ENCODE results near the gene STRC. TPM values are rescaled to one million over a fixed set of nuclear protein-coding genes. Genes with fewer than 3 reads are reported as not detected.
"Not testable (repeated sequence)": the region's sequence is repeated elsewhere in the genome, so short reads cannot be mapped to it uniquely, and the experiment has no call there.

STRC gene
- total RNA-seq, 1 experiment from 2014 or later, result not detected

DNA sequence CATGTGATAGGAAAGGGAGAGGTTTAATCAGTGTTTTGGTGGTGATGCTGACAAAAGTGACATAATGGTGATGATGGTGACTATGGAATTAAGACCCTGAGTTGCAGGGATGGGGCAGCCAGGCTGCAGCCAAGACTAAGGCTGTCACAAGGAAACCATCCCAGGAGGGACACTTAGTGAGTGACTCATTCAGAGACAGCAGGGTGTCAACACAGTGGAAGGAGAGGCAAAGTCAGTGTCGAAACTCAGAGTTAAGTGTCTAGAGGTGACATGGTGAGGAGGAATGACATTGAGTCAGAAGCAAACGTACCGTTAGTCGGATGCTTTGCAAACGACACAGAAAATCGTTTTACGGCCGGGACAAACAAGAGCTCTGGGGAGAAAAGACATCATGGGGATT lies 54.8 kb downstream of the STRC start:
- DNase-seq (ENCODE audit: low read depth), result not testable (repeated sequence)

DNA sequence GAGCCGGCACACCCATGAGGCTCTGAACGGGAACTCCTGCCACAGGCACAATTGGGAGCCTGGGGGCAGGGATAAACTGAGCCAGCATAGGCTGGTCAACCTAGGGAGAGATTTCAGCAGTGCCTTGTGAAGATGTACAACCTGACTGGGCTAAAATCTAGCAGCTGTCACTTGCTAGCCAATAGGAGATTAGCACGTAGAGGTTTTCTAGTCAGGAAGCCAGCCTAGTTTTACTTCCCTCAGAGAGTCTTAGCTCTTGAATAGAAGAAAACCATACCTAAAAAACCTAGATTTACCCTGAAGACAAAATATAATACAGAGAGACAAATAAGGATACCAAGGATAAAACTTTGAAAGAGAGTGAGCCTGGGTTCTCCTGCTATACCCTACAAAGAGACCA lies 55.8 kb downstream of the STRC start:
- not testable (repeated sequence) for DNase-seq (ENCODE audit: low read depth)

DNA sequence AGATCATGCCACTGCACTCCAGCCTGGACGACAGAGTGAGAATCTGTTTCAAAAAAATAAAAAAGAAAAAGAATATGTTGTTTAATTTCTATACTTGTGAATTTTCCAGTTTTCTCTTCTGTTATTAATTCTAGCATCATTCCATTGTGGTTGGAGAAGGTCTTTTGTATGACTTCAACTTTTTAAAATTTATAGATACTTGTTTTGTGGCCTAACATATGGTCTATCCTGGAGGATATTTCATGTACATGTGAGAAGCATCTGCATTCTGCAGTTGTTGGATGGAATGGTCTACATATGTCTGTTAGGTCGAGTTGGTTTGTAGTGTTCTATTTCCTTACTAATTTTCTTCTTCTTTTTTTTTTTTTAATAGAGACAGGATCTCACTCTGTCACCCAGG lies 65.6 kb downstream of the STRC start:
- DNase-seq (ENCODE audit: low read depth), result no peak

DNA sequence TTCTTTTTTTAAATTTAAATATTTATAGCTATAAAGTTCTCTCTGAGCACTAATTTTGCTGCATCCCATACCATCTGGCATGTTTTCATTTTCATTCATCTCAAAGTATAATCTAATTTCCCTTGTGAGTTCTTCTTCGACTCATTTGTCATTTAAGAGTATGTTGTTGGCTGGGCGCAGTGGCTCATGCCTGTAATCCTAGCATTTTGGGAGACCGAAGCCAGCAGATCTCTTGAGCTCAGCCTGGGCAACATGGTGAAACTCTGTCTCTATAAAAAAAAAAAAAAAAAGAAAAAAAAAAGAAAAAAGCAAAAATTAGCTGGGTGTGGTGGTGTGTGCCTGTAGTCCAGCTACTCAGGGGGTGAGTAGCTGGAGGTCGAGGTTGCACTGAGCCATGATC lies 66.3 kb downstream of the STRC start:
- no peak for DNase-seq (ENCODE audit: low read depth)

DNA sequence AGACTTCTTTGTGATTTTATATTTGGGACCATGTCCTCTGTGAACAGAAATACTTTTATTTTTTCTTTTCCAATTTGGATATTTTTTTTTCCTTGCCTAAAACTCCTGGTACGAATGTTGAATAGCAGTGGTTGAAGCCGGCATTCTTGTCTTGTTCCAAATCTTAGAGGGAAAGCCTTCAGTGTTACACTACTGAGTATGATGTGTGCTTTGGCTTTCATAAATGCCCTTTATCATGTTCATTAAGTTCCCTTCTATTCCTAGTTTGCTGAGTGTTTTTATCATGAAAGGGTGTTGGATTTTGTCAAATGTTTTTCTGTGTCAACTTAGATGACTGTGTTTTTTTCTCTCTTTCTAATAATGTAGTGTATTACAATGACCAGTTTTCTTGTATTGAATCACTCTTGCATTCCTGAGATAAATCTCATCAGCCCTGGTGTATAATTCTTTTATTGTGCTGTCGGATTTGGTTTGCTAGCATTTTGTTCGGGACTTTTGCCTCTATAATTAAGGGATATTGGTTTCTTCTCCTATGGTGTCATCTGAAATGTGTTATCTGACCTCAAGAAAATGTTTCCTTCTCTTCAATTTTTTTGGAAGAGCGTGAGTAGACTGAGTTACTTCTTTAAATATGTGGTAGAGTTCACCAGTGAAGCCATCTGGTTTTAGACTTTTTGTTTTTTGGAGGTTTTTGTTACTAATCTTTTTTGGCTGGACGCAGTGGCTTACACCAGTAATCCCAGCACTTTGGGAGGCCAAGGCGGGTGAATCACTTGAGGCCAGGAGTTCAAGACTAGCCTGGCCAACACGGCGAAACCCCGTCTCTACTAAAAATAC lies 67.9 kb downstream of the STRC start:
- no peak for DNase-seq (ENCODE audit: low read depth)

Other genes with a start within 250 kb of the STRC start
- 12.7 and 13.4 TPM in 2 replicates for gene ZSCAN29, start 247.8 kb downstream of the STRC start, total RNA-seq (2014; rRNA removed; shearing (Covaris generic))
- 16.9 and 17.6 TPM in 2 replicates for gene TUBGCP4, start 247.7 kb downstream of the STRC start, total RNA-seq (2014; rRNA removed; shearing (Covaris generic))
- gene TP53BP1, start 125.6 kb downstream of the STRC start, total RNA-seq (2014; rRNA removed; shearing (Covaris generic)), result 25.4 and 26.7 TPM in 2 replicates
- gene MAP1A, start 101.2 kb downstream of the STRC start, total RNA-seq (2014; rRNA removed; shearing (Covaris generic)), result 1.6 and 2.4 TPM in 2 replicates
- gene PPIP5K1, start 28.6 kb downstream of the STRC start, total RNA-seq (2014; rRNA removed; shearing (Covaris generic)), result 16.7 and 16.9 TPM in 2 replicates
- gene CKMT1B, start 24.8 kb downstream of the STRC start, total RNA-seq (2014; rRNA removed; shearing (Covaris generic)), result not detected in 2 replicates
- 0.60 and 1.9 TPM in 2 replicates for gene CATSPER2, start 30.0 kb upstream of the STRC start, total RNA-seq (2014; rRNA removed; shearing (Covaris generic))
- 0.24 TPM in 1 of 2 replicates, not detected in the other for gene CKMT1A, start 75.1 kb upstream of the STRC start, total RNA-seq (2014; rRNA removed; shearing (Covaris generic))
- gene PDIA3, start 127.6 kb upstream of the STRC start, total RNA-seq (2014; rRNA removed; shearing (Covaris generic)), result 303 and 323 TPM in 2 replicates
- gene ELL3, start 158.2 kb upstream of the STRC start, total RNA-seq (2014; rRNA removed; shearing (Covaris generic)), result 1.2 and 4.3 TPM in 2 replicates
- 1,696 and 1,842 TPM in 2 replicates for gene SERF2, start 173.5 kb upstream of the STRC start, total RNA-seq (2014; rRNA removed; shearing (Covaris generic))
- not detected in 2 replicates for gene SERINC4, start 181.4 kb upstream of the STRC start, total RNA-seq (2014; rRNA removed; shearing (Covaris generic))
- 18.4 and 20.8 TPM in 2 replicates for gene HYPK, start 181.8 kb upstream of the STRC start, total RNA-seq (2014; rRNA removed; shearing (Covaris generic))
- gene MFAP1, start 205.9 kb upstream of the STRC start, total RNA-seq (2014; rRNA removed; shearing (Covaris generic)), result 43.5 and 46.4 TPM in 2 replicates
- gene WDR76, start 208.2 kb upstream of the STRC start, total RNA-seq (2014; rRNA removed; shearing (Covaris generic)), result 52.4 and 58.3 TPM in 2 replicates